Central memory CD4-positive, alpha-beta T cell (primary cell): ENCODE measurements around the gene TBC1D9.

ENCODE experiments used
- DNase-seq: peaks from one replicate; pipeline ENCODE4 v3.0.0; 2022

The TBC1D9 gene

GRCh38 chr4:140644470-140645185, 111.6 kb downstream of the TBC1D9 start:
- DNase-seq = no peak

GRCh38 chr4:140643571-140644055, 112.6 kb downstream of the TBC1D9 start:
- no peak for DNase-seq

GRCh38 chr4:140642674-140643437, 113.3 kb downstream of the TBC1D9 start:
- DNase-seq = no peak

- no peak for DNase-seq
Observed at GRCh38 chr4:140641789-140642439, 114.3 kb downstream of the TBC1D9 start.

- DNase-seq = no peak
Observed at GRCh38 chr4:140641105-140641555, 115.1 kb downstream of the TBC1D9 start.

- DNase-seq = no peak
Observed at GRCh38 chr4:140640150-140640748, 115.9 kb downstream of the TBC1D9 start.

GRCh38 chr4:140639066-140639465, 117.1 kb downstream of the TBC1D9 start:
- DNase-seq = no peak

- DNase-seq = no peak
Observed at GRCh38 chr4:140637836-140638235, 118.3 kb downstream of the TBC1D9 start.

- DNase-seq = no peak
Observed at GRCh38 chr4:140635606-140636005, 120.6 kb downstream of the TBC1D9 start.

- no peak for DNase-seq
Observed at GRCh38 chr4:140633951-140634350, 122.2 kb downstream of the TBC1D9 start.

- DNase-seq = no peak
Observed at GRCh38 chr4:140633124-140633523, 123.1 kb downstream of the TBC1D9 start.

GRCh38 chr4:140630246-140630645, 125.9 kb downstream of the TBC1D9 start:
- DNase-seq = no peak

GRCh38 chr4:140628016-140628415, 128.2 kb downstream of the TBC1D9 start:
- no peak for DNase-seq

GRCh38 chr4:140626661-140627376, 129.4 kb downstream of the TBC1D9 start:
- no peak for DNase-seq

GRCh38 chr4:140622333-140622958, 133.7 kb downstream of the TBC1D9 start:
- DNase-seq = no peak

GRCh38 chr4:140621161-140621560, 135.0 kb downstream of the TBC1D9 start:
- no peak for DNase-seq

GRCh38 chr4:140617499-140618248, 138.5 kb downstream of the TBC1D9 start:
- DNase-seq = no peak

- DNase-seq = no peak
Observed at GRCh38 chr4:140615451-140615850, 140.7 kb downstream of the TBC1D9 start.

- no peak for DNase-seq
Observed at GRCh38 chr4:140612357-140612756, 143.8 kb downstream of the TBC1D9 start.

- DNase-seq = no peak
Observed at GRCh38 chr4:140611854-140612253, 144.3 kb downstream of the TBC1D9 start.
